Measurements from ENCODE around the gene TMEM256. TPM values are rescaled to one million over a fixed set of nuclear protein-coding genes. Genes with fewer than 3 reads are reported as not detected.
A peak's percentile ranks its signal among the peaks of the same experiment; 100 is the strongest.
"Not testable (repeated sequence)": the region's sequence is repeated elsewhere in the genome, so short reads cannot be mapped to it uniquely, and the experiment has no call there.

Gene TMEM256
- total RNA-seq, 4 donors from 2014 or later = 45.8 to 98.2 (median 83.2) TPM

DNA sequence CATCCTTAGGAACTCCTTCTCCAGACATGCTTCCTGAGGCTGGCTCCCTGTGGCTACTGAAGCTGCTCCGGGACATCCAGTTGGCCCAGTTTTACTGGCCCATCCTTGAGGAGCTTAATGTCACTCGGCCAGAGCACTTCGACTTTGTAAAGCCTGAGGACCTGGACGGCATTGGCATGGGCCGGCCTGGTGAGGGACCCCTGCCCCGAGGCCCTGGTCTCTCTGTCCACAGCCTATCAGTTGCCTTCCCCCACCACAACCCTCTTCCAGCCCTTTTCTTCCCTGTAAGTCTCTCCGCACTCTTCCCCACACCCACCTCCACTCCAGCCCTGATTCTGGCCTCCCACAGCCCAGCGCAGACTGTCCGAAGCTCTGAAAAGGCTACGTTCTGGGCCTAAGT, 21.0 kb downstream of the TMEM256 start:
- DNase-seq (ENCODE audit: low spot score) (no peak), ATAC-seq (ENCODE audit: low FRiP score) (no peak)
- TF ChIP-seq, protein P1, sequence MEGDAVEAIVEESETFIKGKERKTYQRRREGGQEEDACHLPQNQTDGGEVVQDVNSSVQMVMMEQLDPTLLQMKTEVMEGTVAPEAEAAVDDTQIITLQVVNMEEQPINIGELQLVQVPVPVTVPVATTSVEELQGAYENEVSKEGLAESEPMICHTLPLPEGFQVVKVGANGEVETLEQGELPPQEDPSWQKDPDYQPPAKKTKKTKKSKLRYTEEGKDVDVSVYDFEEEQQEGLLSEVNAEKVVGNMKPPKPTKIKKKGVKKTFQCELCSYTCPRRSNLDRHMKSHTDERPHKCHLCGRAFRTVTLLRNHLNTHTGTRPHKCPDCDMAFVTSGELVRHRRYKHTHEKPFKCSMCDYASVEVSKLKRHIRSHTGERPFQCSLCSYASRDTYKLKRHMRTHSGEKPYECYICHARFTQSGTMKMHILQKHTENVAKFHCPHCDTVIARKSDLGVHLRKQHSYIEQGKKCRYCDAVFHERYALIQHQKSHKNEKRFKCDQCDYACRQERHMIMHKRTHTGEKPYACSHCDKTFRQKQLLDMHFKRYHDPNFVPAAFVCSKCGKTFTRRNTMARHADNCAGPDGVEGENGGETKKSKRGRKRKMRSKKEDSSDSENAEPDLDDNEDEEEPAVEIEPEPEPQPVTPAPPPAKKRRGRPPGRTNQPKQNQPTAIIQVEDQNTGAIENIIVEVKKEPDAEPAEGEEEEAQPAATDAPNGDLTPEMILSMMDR (IDR thresholded peaks at IDR 0.05) = no peak

DNA sequence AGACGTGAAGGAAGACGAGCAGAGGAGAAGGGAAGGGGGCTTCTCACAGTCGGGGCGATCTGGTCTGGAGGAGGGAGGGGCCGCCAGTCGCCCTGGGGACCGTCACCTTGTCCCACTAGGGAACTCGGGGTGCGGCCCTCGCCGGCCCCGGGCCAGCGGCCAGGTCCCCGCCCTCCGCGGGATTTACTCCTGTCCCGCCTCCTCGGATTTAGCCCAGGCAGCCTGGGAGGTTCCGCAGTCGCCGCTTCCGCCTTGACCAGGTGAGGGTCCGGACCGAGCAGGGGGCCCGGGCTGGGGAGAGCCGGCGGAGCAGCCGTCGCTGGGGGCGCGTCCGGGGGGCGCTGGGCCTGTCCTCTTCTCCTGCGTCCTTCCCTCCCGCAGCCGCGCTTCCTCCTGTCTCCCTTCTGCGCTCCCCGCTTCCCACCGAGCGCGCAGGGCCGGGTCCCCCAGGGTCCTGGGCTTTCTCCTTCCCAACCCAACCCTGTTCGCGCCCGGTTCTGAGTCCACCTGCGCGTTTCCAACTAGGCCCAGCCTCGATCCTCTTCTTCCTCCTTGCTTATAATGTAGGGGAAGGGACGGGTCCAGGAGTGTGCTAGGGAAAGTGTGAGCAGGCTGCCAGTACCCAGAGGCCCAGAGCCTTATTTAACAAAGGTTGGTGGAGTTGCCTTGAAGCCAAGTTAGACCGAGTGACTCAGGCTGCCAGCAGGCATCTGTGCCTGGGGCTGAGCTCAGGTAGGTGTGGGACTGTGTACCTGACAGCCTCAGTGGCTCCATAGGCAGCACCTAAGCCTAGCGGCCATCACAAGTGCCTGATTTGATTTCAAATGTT, 22.8 kb downstream of the TMEM256 start, which contains the start of gene TNK1:
Gene TNK1, plus strand, starts transcription at position 235 of the 829 bp plus-strand sequence. CDS start 1,838 bp downstream, outside the sequence.
- TF ChIP-seq, protein P1 (IDR thresholded peaks at IDR 0.05) = no peak
- ATAC-seq (ENCODE audit: low FRiP score) (peak; percentile 69), DNase-seq (ENCODE audit: low spot score) (no peak)

DNA sequence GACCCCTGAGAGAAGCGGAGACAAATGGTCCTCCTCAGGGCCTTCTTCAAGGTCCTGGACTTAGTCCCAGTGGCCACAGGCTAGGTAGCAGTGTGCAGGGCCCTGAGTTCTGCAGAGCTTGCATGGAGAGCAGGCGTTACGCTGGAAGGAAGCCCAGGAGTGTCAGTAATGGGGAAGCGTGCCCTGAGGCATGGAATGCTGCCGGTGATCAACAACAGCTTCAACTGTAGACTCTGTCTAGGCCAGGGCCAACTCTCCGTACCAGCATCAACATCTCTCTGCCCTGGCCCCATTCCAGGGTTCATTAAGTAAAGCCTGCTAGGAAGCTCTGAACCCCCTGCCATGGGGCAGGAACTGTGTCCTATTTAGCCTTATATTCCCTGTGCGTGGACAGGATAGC, 23.6 kb downstream of the TMEM256 start:
- peak; percentile 57 for ATAC-seq (ENCODE audit: low FRiP score)
- no peak for DNase-seq (ENCODE audit: low spot score)
- TF ChIP-seq, protein P1 (IDR thresholded peaks at IDR 0.05) = no peak

DNA sequence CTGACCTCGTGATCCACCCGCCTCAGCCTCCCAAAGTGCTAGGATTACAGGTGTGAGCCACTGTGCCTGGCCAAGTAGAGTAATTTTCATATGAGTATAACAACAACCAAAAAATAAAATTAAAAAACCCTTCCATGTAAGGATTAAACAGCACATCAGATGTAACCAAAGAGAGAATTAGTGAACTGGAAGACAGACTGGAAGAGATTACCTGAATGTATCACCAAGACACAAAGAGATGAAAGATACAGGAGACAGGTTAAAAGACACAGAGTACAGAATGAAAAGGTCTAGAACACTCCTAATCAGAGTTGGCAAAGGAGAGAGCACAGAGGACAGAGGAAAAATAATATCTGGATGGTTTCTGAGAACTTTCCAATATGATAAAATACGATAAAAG, 24.8 kb downstream of the TMEM256 start:
- TF ChIP-seq, protein P1 (IDR thresholded peaks at IDR 0.05) = no peak
- ATAC-seq (ENCODE audit: low FRiP score) = no peak

DNA sequence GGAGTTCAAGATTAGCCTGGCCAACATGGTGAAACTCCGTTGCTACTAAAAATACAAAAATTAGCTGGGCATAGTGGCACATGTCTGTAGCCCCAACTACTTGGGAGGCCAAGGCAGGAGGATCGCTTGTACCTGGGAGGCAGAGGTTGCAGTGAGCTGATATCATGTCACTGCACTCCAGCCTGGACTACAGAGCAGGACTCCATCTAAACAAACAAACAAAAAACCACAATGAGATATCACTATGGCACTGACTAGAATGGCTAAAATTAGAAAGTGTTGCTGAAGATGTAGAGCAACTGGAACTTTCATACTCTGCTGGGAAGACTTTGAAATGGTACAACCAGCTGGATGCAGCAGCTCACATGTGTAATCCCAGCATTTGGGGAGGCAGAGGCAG, 29.5 kb downstream of the TMEM256 start:
- TF ChIP-seq, protein P1 (IDR thresholded peaks at IDR 0.05) = no peak
- ATAC-seq (ENCODE audit: low FRiP score) (no peak), DNase-seq (ENCODE audit: low spot score) (no peak)

More for the DNA sequence above, 24.8 kb downstream of the TMEM256 start:
- DNase-seq (ENCODE audit: low spot score) = no peak

DNA sequence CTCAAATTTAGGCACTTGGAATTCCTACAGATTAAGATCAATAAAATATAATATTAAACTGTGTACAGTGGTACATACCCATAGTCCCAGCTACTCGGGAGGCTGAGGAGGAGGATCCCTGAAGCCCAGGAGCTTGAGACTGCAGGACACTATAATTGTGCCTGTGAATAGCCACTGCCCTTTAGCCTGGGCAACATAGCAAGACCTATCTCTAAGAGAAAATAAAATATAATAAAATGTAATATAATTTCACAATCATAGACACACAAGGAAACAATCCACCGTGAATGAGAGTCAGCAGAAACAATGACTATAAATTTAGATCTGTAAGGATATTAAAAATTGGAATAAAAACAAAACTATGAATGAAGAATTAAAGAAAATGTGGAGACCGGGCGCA, 33.0 kb downstream of the TMEM256 start:
- TF ChIP-seq, protein P1 (IDR thresholded peaks at IDR 0.05) = no peak
- DNase-seq (ENCODE audit: low spot score) = no peak
- no peak for ATAC-seq (ENCODE audit: low FRiP score)

DNA sequence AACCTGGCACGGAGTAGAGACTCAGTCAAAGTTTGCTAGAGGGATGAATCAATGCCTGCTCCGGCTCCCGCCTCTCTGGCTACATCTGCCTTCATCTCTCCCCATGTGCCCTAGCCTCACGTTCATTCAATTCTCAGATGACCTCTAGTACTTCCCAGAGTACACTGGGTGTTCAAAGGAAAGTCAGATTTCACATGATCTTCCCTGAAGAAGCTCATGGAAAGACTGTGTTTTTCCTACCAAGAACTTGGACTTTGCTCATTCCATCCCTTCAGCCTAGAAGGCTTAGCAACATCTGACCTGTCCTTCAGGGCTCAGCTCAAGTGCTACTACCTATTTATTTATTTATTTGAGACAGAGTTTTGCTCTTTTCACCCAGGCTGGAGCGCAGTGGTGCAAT, 34.1 kb downstream of the TMEM256 start:
- no peak for ATAC-seq (ENCODE audit: low FRiP score)
- TF ChIP-seq, protein P1 (IDR thresholded peaks at IDR 0.05) = no peak
- no peak for DNase-seq (ENCODE audit: low spot score)

DNA sequence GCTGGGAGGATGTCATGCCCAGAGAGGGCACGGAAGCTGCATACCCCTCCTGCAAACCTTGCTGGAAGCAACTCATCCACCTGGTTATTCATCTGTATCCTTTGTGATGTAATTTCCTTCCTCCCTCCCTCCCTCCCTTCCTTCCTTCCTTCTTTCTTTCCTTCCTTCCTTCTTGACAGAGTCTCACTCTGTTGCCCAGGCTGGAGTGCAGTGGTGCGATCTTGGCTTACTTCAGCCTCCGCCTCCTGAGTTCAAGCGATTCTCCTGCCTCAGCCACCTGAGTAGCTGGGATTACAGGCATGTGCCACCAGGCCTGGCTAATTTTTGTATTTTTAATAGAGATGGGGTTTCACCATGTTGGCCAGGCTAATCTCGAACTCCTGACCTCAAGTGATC, 35.3 kb downstream of the TMEM256 start:
- not testable (repeated sequence) for DNase-seq (ENCODE audit: low spot score); ATAC-seq (ENCODE audit: low FRiP score)
